VCaP (cell line): ENCODE results near the gene WASL.

Source experiments
- H3K27ac ChIP-seq: fragments of 450-650 bp; 2 replicates; pipeline ENCODE4 v1.5.1; 2017
- TF ChIP-seq, protein P1 (sequence below): fragments of 450-650 bp; conservative IDR thresholded peaks from 2 replicates; pipeline ENCODE4 v1.5.1; 2017; ENCODE audit warnings: mild to moderate bottlenecking, moderate library complexity

Gene WASL

DNA sequence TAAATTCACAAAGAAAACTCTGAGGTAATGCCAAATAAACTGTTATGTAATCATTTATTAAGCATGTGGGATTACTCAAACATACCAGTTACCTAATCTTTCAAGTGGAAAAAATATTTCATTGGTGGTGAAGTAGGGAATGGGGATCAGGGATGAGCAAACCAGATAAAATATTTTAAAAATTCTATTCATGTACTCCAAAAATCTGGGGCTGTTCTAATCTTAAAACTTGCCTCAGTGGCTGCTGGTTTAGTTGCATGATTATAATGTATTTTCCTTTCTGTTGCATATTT is 73.7 kb downstream of the WASL start:
- TF ChIP-seq, protein P1, sequence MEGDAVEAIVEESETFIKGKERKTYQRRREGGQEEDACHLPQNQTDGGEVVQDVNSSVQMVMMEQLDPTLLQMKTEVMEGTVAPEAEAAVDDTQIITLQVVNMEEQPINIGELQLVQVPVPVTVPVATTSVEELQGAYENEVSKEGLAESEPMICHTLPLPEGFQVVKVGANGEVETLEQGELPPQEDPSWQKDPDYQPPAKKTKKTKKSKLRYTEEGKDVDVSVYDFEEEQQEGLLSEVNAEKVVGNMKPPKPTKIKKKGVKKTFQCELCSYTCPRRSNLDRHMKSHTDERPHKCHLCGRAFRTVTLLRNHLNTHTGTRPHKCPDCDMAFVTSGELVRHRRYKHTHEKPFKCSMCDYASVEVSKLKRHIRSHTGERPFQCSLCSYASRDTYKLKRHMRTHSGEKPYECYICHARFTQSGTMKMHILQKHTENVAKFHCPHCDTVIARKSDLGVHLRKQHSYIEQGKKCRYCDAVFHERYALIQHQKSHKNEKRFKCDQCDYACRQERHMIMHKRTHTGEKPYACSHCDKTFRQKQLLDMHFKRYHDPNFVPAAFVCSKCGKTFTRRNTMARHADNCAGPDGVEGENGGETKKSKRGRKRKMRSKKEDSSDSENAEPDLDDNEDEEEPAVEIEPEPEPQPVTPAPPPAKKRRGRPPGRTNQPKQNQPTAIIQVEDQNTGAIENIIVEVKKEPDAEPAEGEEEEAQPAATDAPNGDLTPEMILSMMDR, result no peak
- H3K27ac ChIP-seq, result no peak overlapping the region

DNA sequence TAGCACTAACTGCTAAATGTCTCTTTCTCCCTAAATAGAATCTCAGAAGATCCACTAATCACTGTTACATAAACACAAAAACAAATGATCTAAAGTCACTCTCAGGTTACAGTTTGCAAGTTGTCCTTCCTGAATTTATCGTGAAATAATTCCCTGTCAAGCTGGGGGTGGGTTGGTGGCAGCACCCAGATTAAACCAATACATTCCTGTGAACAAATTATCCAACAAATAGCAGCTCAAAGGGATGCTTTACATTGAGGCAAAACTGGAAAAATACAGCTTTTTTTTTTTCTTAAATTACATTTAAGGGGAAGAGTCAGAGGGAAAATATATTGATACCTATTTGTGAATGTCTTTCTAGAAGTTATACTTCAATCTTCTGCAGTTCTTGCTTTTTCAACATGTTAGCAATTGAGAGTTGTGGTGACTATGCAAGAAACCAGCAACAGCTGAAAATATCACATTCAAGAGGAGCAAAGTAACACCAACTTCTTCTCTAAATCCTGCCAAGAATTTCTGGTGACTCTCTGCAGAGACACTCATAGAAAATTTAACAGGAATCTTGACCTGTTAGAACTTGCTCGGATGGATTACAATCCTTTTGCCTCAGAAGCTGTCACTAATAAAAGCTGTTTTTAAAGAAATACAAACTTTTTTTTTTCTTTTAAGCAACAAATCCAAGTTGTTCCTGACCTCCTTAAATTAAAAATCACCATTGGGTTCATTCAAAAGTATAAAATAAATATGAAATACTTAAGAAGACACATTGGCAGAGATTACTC is 74.2 kb downstream of the WASL start:
- TF ChIP-seq, protein P1, result no peak
- H3K27ac ChIP-seq, result no peak overlapping the region

DNA sequence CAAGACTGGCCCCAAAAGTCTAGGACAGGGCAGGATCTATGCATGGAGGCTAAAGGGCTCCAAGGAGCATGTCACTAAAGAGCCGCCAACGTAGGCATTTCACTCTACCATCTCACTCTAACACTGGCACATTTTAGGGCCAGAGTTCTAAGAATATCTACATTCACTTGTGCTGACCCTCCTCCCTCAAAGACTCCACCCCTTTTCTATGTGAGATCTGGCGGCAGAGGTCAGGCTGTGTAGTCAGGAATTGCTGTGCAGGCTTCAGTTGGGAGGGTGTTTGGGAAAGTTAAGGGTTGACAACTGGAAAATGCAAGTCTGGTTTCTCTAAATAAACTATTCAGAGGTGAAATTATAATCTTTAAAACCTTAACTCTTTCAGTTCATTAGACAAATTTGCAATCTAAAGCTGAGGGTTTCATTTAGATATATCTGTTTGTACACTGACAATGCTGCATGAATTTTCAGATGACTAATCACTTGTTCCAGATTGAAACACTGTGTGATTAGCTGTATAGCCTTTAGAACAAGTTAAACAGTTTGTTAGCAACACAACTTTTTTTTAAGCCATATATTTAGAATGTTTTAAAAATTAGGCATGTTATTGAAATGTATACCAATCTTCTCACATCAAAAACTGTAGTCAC is 74.9 kb downstream of the WASL start:
- H3K27ac ChIP-seq, result no peak overlapping the region
- TF ChIP-seq, protein P1, result no peak

DNA sequence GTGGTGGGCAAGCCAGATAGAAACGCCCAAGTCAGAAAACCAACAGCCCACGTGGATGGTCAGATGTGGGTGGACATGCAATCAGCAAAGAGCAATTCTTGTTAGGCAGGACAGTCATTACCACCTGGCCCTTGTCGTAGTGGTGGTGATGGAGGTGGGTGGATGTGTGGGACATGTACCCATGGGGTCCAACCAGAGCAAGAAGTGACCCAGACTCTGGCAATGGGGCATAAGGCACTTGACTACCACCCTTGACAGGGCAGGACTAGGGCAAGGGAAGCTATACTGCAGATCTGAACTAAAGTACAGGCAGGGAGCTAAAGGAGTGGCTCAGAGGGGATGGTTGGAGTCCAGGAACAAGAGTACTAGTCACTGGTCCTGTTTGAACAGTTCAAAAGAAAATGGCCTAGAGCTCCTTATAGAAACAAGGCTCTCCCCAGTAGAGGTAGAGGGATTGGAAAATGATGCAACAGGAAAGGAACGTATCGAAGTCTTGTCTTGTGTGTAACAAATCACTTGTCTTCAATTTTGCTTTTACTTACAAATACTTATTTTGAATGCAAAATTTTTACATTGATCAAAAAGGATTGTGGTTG is 75.6 kb downstream of the WASL start:
- TF ChIP-seq, protein P1, result no peak
- H3K27ac ChIP-seq, result no peak overlapping the region

DNA sequence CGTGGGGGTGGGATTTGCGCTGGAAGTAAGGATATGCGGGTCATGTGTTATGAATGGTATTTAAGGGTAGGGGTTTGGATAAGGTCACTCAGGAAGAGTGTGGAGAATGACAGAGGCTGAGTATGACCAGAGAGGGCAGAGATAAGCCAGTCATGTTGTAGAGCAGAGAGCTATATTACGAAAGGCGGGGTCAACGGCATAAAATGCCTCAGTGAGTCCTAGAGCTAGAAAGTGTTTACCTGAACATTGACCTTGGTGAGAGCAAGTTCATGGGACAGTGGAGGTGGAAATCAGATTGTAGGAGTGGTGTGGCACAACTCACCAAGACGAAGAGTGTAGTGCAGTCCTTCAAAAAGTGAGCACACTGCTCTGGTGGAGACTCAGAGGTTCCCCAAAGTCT is 79.3 kb downstream of the WASL start:
- H3K27ac ChIP-seq, result no peak overlapping the region
- TF ChIP-seq, protein P1, result no peak

DNA sequence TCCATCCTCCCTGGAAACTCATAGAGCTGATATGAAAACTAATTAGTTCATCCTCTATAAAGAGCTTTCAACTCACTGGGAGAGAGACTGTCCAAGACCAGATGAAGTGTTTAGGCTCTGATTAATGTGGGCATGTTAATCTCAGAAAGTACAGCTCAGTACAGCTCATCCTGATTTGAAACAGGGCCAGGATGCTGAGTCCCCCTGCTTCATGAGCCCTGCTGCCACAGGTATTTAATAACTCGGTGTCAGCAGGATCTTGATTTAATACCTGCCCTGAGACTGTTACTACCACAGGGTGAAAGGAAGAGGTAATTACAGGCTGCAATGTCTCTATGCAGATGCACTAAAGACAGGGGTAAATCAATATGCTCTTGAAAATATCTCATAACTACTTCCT is 82.3 kb downstream of the WASL start:
- TF ChIP-seq, protein P1, result no peak
- no peak overlapping the region for H3K27ac ChIP-seq

DNA sequence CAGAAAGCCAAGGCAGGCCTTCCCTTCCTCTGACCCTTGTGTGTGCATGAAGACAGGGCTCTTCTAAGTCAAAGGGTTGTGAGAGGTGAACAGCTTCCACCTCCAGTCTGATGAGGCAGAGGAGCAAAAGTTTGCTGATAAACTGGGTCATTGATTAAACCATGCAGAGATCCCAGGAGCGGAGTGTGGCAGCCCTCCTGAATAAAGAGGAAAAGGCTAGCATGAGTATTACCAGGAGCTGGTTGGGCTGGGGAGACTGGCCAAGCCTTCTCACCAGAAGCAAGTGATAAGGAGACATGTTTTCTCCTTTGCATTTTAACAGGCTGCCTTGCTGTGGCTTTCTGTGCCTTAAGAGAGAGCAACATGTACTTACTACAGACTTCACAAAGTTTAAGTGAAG is 82.9 kb downstream of the WASL start:
- H3K27ac ChIP-seq, result no peak overlapping the region
- TF ChIP-seq, protein P1, result no peak
